Measurements from ENCODE around the gene PARD3. TPM values are rescaled to one million over a fixed set of nuclear protein-coding genes. Genes with fewer than 3 reads are reported as not detected.
"Not testable (repeated sequence)": the region's sequence is repeated elsewhere in the genome, so short reads cannot be mapped to it uniquely, and the experiment has no call there.

PARD3 gene
- total RNA-seq, 6 experiments from 2014 or later, result 19.1 to 27.8 (median 22.0) TPM

GRCh38 chr10:34449836-34450235, 365.3 kb downstream of the PARD3 start:
- 97% methylated on average over 2 of the region's 2 CpGs for WGBS (ENCODE audit: insufficient coverage, low coverage, low lambda C conversion rate, missing lambda C conversion rate)
- intact Hi-C loops (cut with DNase I), result no loop called here
- DNase-seq (no peak), ATAC-seq (no peak)
- TF ChIP-seq POLR2A (IDR thresholded peaks at IDR 0.05) (no peak), CTCF (IDR thresholded peaks at IDR 0.05) (no peak)
- Histone ChIP-seq H3K27ac (no peak overlapping the region), H3K4me3 (no peak overlapping the region), H3K27me3 (no peaks in the 10 kb centered on the region), H3K4me1 (peaks cover 0 to 5% (median 0%) of the 10 kb centered on the region in 4 donors), H3K36me3 (no peaks in the 10 kb centered on the region), H3K9me3 (no peaks in the 10 kb centered on the region)

- Histone ChIP-seq H3K4me3 (no peak overlapping the region), H3K36me3 (no peaks in the 10 kb centered on the region), H3K4me1 (no peaks in the 10 kb centered on the region), H3K27me3 (no peaks in the 10 kb centered on the region), H3K9me3 (no peaks in the 10 kb centered on the region), H3K27ac (no peak overlapping the region)
- intact Hi-C loops (cut with DNase I), result no loop called here
- no peak for TF ChIP-seq CTCF (IDR thresholded peaks at IDR 0.05)
- ATAC-seq, result no peak
- WGBS (ENCODE audit: insufficient coverage, low coverage, low lambda C conversion rate, missing lambda C conversion rate), result 94% methylated on average over 3 of the region's 3 CpGs
- no peak for DNase-seq
Measured at GRCh38 chr10:34446049-34446448, 369.0 kb downstream of the PARD3 start.

- no peaks in the 10 kb centered on the region for H3K9me3 ChIP-seq
- no peak overlapping the region for H3K4me3 ChIP-seq
- TF ChIP-seq POLR2A (IDR thresholded peaks at IDR 0.05) (no peak), CTCF (IDR thresholded peaks at IDR 0.05) (no peak)
- intact Hi-C loops (cut with DNase I), result no loop called here
- H3K4me1 ChIP-seq, result no peaks in the 10 kb centered on the region
- ATAC-seq (no peak), DNase-seq (no peak)
- H3K27ac ChIP-seq, result no peak overlapping the region
- WGBS (ENCODE audit: insufficient coverage, low coverage, low lambda C conversion rate, missing lambda C conversion rate), result 78% methylated on average over 4 of the region's 4 CpGs
- H3K36me3 ChIP-seq, result no peaks in the 10 kb centered on the region
- H3K27me3 ChIP-seq, result no peaks in the 10 kb centered on the region
Measured at GRCh38 chr10:34444223-34445183, 370.6 kb downstream of the PARD3 start.

GRCh38 chr10:34439386-34439785, 375.7 kb downstream of the PARD3 start:
- intact Hi-C loops (cut with DNase I); H3K4me1 ChIP-seq; H3K4me3 ChIP-seq; H3K27ac ChIP-seq; H3K36me3 ChIP-seq; DNase-seq; H3K9me3 ChIP-seq; H3K27me3 ChIP-seq: not testable (repeated sequence)
- peak in 1 of 4 donors; percentile 49 for ATAC-seq
- WGBS (ENCODE audit: insufficient coverage, low coverage, low lambda C conversion rate, missing lambda C conversion rate), result 36% methylated on average over 4 of the region's 4 CpGs

GRCh38 chr10:34438741-34439140, 376.4 kb downstream of the PARD3 start:
- no peak for ATAC-seq
- TF ChIP-seq CTCF (IDR thresholded peaks at IDR 0.05), result no peak
- no peak for TF ChIP-seq POLR2A (IDR thresholded peaks at IDR 0.05)
- Histone ChIP-seq H3K27me3 (no peaks in the 10 kb centered on the region), H3K4me1 (no peaks in the 10 kb centered on the region), H3K36me3 (no peaks in the 10 kb centered on the region), H3K27ac (no peak overlapping the region), H3K4me3 (no peak overlapping the region), H3K9me3 (no peaks in the 10 kb centered on the region)
- 80% methylated on average over 3 of the region's 4 CpGs for WGBS (ENCODE audit: insufficient coverage, low coverage, low lambda C conversion rate, missing lambda C conversion rate)
- DNase-seq, result no peak
- intact Hi-C loops (cut with DNase I), result no loop called here
